ENCODE measurements around the gene SIL1.
"Not testable (repeated sequence)": the region's sequence is repeated elsewhere in the genome, so short reads cannot be mapped to it uniquely, and the experiment has no call there.

The SIL1 gene

GRCh38 chr5:139016186-139016585 is 182.0 kb downstream of the SIL1 start:
- no peak for DNase-seq

- DNase-seq: no peak
Observed at GRCh38 chr5:139014726-139015125, 183.4 kb downstream of the SIL1 start.

GRCh38 chr5:139012176-139012575 is 186.0 kb downstream of the SIL1 start:
- no peak for DNase-seq

GRCh38 chr5:139011156-139011555 is 187.0 kb downstream of the SIL1 start:
- DNase-seq: not testable (repeated sequence)

GRCh38 chr5:139004374-139005307 is 193.5 kb downstream of the SIL1 start:
- no peak for DNase-seq

- DNase-seq: no peak
Observed at GRCh38 chr5:138999674-139000073, 198.5 kb downstream of the SIL1 start.

- DNase-seq: no peak
Observed at GRCh38 chr5:138998521-138998920, 199.6 kb downstream of the SIL1 start.

- DNase-seq: no peak
Observed at GRCh38 chr5:138996120-138996519, 202.0 kb downstream of the SIL1 start.

- no peak for DNase-seq
Observed at GRCh38 chr5:138990986-138991590, 207.1 kb downstream of the SIL1 start.

GRCh38 chr5:138989720-138990119 is 208.4 kb downstream of the SIL1 start:
- DNase-seq: no peak

GRCh38 chr5:138986186-138986800 is 211.9 kb downstream of the SIL1 start:
- no peak for DNase-seq

- no peak for DNase-seq
Observed at GRCh38 chr5:138985683-138986082, 212.5 kb downstream of the SIL1 start.

GRCh38 chr5:138985256-138985655 is 212.9 kb downstream of the SIL1 start:
- DNase-seq: no peak

- no peak for DNase-seq
Observed at GRCh38 chr5:138983984-138984383, 214.2 kb downstream of the SIL1 start.

GRCh38 chr5:138981586-138981985 is 216.6 kb downstream of the SIL1 start:
- DNase-seq: peak; percentile 33 to 36

- no peak for DNase-seq
Observed at GRCh38 chr5:138981131-138981530, 217.0 kb downstream of the SIL1 start.

- DNase-seq: no peak
Observed at GRCh38 chr5:138980441-138980840, 217.7 kb downstream of the SIL1 start.

GRCh38 chr5:138979684-138980280 is 218.4 kb downstream of the SIL1 start:
- DNase-seq: peak; percentile 44 to 51

- DNase-seq: no peak
Observed at GRCh38 chr5:138978581-138978980, 219.6 kb downstream of the SIL1 start.

GRCh38 chr5:138978080-138978479 is 220.1 kb downstream of the SIL1 start:
- no peak for DNase-seq

- no peak for DNase-seq
Observed at GRCh38 chr5:138975098-138975847, 222.9 kb downstream of the SIL1 start.

- no peak for DNase-seq
Observed at GRCh38 chr5:138974227-138975063, 223.7 kb downstream of the SIL1 start.
